ENCODE measurements around the gene COL4A5.
"Not testable (repeated sequence)": the region's sequence is repeated elsewhere in the genome, so short reads cannot be mapped to it uniquely, and the experiment has no call there.

COL4A5 gene

DNA sequence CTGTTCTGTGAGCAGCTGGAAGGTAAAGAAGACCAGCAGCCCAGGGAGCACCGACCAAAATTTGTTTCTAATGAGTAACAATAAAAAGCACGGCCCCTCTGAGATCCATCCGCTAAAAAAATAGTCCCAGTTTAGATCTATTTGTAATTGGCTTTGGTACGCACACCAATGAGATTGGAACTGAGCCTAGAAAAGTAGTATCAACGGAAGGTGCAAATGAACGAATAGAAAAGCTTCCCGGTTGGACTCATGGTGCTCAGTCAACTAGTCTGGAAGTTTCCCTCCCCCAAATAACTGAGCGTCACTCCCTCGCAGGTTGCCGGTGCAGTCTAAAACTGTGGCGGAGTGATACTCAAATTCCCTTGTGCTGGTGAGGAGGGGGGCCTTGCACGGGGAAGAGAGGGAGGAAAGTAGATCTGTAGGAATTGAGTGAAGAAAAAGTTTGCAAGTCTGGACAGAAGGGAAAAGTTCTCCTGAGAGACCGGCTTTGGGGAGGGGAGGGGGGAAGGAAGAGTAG lies at the start of gene COL4A5:
Gene COL4A5, plus strand, starts transcription at position 413 of the 517 bp plus-strand sequence. CDS start 288 bp downstream, outside the sequence.
- DNase-seq (ENCODE audit: low read depth in 2 of 2): peak; percentile 68 to 71

DNA sequence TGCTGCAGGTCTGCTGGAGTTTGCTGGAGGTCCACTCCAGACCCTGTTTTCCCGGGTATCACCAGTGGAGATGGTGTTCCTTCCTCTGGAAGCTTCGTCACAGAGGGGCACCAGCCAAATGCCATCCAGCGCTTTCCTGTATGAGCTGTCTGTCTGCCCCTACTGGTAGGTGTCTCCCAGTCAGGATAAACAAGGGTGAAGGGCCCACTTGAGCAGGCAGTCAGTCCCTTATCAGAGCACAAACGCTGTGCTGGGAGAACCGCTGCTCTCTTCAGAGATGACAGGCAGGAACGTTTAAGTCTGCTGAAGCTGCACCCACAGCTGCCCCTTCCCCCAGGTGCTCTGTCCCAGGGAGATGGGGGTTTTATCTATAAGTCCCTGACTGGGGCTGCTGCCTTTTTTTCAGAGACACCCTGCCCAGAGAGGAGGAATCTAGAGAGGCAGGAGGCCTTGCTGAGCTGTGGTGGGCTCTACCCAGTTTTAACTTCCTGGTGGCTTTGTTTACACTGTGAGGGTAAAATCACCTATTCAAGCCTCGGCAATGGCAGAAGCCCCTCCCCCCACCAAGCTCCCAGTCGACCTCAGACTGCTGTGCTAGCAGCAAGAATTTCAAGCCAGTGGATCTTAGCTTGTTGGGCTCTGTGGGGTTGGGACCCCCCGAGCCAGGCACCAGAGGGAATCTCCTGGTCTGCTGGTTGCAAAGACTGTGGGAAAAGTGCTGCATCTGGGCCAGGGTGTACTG lies 48.5 kb upstream of the COL4A5 start:
- DNase-seq (ENCODE audit: low read depth in 2 of 2): not testable (repeated sequence)

DNA sequence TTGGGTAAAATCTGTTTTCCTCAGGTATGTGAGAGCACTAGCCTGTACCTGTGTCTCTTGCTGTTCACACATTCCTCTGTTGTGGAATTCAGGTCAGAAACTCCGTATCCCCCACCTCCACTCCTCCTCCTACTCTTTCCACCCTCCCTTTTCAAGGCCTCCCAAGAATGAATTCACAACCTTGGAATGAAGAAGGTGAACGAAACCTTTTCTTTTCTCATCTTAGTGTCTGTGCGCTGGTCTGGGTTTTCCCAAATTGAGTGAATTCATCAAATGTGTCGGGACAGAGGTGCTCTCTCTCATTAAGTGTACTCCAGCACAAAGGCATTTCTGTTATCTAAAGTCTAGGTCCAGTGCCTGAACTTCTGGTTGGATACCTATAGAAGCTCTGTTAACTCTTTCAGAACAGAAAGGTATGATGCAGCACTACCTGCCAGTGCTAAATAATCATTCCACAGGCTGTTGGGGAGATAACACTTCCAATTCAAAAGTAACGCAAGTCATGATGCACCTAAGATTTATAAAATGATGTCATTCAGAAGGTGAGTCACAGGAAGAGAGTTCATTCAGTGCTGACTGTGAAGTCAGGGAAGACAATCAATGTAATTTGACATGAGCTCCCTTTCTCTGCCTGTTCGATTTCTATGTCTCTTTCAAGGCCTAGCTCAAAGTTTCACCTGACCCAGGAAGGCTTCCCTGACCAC lies 43.3 kb upstream of the COL4A5 start:
- DNase-seq (ENCODE audit: low read depth in 2 of 2): no peak

DNA sequence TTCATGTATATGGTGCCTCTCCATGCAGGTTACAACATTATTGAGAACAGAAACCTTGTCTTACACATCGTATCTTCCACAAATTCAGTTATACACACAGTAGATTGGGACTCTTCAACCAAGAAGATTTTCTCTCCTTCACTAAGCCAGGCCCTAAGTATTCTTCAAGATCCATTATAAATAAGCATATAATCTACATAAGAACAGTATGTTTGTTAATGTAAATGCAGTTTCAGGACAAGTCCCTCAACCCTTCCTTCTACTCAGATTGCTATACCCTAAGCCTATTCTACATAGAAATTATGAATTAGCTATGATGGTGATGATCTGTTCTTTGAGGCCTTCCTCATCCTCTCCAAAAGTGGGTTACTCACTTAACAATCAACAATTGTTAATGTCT lies 42.7 kb upstream of the COL4A5 start:
- no peak for DNase-seq (ENCODE audit: low read depth in 2 of 2)

DNA sequence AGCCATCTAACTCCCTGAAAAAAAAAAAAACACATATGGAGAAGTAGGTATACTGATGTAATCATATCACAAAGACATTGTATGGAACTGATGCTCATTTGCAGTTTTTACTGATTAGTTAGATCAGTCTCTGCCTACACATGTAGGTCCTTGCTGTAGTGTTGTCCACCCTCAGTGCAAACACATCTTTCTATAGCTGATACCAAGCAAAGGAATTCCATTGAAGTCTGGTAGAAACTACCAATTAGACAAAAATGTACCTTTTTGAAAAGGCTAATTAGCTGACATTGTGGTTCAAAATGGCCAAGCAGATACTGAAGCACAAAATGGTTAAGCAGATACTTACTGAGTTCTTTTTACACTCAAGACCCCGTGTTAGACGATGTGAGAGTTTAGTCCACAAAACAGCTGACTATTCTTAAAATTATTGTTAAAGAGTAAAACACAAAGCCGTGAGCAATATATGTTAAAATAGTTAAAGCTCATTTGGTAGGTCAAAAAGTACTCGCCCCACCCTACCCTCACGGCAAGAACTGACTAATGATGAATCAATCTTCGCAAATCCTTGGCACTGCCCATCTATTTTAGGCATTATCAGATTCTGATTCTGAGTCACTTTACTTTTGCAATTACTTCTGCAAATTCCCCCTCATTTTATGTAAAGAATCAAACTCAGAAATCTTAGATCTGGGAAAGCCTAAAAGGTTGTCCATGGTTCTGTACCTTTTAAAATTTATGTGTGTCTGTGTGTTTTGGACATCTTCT lies 41.8 kb upstream of the COL4A5 start:
- DNase-seq (ENCODE audit: low read depth in 2 of 2): no peak

DNA sequence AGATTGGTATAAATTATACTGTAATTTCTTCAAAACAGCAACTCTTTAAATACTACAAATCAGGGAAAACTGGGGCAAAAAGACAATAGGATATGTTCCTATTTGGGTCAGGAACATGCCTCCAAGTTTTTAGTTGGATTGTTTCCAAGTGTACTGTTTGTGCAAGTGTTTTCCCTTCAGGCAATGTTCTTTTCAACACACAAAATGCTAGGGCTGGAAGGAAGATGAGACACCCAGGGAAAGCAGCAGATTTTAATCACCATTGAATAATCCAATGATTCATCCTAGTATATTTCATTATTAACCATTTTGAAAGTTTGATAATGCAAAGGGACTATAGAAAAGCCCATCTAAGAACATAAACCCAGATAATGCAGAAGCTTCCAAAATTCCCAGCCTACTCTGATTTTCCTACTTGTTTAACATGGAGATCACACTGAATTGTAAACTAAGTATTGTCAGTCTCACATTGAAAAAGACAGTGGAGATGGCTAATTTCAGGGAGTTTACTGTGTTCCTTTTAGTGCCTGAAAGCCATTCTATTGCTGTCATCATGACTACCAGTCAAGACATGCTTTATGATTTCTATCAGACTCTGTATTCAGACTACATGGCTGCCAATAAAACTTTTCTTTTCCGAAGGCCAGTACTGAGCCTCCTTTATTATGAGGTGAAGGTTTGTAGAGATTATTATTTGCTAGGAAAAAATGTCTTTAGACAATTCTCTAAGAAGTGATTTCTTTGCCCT lies 40.0 kb upstream of the COL4A5 start:
- no peak for DNase-seq (ENCODE audit: low read depth in 2 of 2)

DNA sequence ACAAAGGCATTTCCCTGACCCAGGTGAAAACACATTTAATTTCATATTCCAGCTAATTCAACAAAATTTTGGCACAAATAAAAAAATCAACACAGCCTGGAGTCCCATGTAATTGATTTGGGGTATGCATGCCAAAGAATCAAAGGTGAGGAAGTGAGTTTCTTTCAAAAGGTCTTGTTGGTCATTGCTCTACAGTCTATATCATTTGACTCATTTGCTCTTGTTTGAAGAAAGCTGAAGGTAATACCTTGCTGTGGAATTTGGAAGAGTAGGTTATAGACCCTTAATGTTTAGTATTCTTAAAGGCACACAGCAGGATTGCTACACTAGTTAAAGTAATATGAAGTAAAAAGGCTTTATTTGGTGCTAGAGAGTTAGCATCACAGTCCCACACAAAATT lies 26.9 kb upstream of the COL4A5 start:
- no peak for DNase-seq (ENCODE audit: low read depth in 2 of 2)

DNA sequence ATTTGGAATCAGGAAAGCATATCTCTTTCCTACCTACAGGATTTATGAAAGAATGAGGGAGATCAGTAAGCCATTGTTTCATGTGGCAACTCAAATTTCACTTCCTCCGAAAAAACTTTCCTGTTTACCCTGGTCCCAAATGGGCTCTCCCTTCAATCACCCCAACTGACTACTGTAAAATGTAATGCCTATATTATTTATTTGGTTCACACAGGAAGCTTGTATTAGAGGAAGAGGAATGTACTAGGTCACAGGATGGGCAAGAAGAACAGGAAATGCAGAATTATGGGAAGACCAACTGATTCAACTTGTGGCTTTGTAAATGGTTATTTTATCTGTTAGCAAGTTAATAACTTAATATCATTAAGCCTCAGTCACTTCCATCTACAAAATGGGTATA lies 24.5 kb upstream of the COL4A5 start:
- DNase-seq (ENCODE audit: low read depth in 2 of 2): no peak

DNA sequence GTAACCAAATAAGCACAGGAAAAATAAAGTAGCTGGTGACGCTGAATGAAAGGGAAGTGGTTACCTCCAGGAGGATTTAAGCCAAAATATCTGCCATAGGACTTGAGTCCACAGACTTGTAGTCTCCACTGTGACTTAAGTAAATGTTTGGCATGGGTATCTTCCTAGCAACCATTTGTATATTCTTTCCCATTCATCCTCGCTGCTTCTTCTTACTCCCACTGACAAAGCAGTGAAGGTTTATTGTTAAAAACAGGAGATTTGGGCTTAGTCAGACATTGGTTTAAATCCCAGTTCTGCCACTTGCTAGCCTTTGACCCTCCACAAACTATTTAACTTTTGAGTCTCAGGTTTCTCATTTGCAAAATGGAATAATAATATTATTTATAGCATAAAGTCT lies 23.7 kb upstream of the COL4A5 start:
- DNase-seq (ENCODE audit: low read depth in 2 of 2): no peak

DNA sequence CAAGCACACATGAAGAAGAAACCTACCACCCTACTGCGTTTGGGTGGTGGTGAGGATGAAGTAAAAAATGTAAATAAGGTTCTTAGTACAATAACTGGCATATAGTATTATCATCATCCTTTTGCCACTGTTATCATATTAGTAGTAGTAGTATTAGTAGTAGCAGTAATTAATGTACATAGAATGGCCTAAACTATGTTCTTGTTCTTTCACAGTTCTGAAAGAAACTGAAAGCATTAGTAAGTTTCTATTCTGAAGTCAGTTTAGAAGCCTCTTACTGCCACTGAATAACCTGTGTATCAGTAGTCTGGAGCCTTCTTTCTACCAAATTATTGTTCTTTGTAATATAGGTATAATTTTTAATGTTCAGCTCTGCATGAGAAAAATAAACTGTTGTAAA lies 22.4 kb upstream of the COL4A5 start:
- no peak for DNase-seq (ENCODE audit: low read depth in 2 of 2)

DNA sequence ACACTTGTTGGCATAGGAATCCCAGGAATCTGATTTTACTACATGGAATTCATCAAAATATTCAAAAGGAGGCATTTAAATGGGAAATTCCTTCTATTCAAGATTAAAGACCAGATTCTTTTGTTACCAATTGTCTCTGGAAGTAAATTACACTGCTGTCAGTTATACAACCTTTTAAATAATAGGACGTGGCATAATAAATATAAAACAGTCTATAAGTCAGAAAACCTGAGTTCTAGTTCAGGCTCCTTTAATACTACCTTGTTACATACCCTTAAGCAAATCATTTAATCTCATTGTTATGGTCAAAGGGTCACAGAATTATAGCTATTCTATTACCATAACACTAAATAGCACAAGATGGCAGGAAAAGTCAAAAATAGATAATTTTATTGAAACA lies 20.2 kb upstream of the COL4A5 start:
- no peak for DNase-seq (ENCODE audit: low read depth in 2 of 2)

DNA sequence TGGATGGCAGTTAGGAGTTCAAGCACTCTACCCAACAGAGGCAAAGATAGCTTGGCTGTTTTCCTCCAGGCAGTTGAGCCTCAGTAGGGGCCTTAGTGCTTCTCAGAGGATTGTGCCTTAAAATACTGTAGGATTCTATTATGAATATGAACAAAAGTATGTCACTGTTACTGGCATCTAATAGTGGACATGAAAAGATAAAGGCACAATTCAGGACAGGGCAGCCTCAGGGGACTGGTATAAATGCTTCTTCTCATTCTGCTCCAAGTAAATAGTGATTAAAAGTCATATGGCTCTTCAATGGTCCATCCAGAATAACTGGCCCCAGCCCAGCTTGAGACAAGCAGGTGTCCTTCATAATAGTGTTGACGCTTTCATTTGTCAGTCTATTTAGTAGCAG lies 19.2 kb upstream of the COL4A5 start:
- DNase-seq (ENCODE audit: low read depth in 2 of 2): no peak

DNA sequence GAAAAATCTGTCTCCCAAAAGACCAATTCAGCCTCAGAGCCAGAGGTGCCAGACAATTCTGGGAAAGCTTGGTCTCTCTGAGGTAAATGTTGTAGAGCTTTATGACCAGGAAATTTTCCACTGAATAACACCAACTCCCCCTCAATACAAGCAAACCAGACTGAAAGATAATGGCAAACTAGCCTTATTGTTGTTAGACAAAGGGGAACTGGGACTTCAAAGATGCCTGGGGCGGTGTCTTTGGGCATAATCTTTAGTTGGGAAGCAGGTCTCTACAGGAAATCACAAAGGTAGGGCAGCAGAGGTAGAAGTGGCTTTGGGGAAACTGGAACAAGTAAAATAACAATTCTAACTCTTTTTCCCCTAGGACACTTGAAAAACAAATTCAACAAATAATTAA lies 13.4 kb upstream of the COL4A5 start:
- no peak for DNase-seq (ENCODE audit: low read depth in 2 of 2)

DNA sequence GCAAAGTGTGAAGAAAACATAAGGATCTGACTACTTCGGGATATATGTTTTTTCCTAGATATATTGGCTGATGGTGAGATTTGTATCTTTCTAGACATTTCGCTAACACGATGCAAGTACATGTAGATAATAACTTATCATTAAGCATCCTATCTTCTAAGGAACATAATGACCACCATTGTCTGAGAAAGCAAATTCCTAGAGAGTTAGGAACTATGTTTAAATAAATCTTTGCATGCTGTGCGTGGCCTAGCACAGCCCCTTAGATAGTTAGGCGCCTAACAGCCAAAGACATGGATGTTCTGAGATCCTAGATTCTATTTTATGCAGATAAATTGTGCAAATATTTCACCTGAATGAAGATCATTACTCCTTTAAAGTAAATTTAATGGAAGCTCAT lies 4.4 kb upstream of the COL4A5 start:
- DNase-seq (ENCODE audit: low read depth in 2 of 2): no peak

DNA sequence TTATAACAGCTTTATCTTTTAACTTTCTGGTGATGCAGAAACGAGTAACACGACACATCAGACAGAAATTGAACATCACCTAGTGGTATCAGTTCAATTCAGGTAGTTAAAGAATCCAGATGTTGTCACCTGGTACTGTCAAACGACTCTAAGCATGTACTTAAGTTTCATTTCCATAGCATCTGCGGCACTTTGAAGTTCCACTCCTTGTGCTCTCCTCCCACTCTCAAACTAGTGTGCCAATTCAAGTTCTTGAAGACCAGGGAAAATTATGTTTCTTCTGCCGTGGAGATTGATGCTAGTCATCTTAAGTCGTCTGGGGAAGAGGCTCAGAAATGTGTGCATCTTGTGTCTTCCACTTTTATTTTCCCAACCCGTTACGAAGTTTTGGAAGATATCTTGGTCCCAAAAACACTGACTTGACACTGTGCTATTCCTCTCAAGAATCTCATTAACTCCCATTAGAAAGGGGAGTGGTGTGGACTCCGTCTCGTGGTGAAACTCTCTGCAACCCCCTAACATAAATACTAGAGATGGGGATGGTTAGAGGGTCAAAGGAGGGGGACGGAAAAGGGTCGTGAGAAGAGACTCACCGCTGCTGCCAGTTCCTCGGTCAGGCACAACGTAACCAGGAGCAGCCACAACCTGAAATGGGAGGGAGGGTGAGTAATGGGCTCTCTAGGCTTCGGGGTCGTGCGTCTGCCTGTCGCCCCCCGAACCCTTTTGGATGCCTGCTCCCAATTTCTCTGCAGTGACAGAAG lies 2.1 kb upstream of the COL4A5 start:
- no peak for DNase-seq (ENCODE audit: low read depth in 2 of 2)

DNA sequence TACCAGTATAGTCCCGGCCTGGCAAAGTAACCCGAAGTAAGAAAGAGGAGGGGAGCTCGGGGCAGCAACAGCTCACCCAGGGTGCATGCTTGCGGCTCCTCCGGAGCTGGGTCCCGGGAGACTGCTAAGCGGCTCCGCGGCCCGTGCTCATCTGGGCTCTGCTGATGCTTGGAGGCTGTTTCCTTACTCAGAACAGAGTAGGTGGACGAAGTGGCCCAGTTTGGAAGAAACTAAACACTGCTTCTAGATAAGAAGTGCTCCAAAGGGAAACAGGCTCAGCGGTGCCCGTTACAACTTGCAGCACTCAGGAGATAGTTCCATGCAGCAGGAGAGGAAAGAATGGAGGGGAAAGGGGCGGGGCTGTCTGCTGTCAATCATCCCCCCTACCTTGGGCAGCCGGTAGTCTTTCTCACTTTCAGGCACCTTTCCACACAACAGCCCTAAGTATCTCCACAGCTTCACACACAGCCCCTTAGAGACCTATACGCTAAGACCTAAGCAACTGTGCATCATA lies 1.5 kb upstream of the COL4A5 start, which contains the start of gene COL4A6:
Gene COL4A6, minus strand, starts transcription at position 313 of the 514 bp plus-strand sequence. Its CDS starts 226 bp downstream, at position 87.
- DNase-seq (ENCODE audit: low read depth in 2 of 2): no peak

DNA sequence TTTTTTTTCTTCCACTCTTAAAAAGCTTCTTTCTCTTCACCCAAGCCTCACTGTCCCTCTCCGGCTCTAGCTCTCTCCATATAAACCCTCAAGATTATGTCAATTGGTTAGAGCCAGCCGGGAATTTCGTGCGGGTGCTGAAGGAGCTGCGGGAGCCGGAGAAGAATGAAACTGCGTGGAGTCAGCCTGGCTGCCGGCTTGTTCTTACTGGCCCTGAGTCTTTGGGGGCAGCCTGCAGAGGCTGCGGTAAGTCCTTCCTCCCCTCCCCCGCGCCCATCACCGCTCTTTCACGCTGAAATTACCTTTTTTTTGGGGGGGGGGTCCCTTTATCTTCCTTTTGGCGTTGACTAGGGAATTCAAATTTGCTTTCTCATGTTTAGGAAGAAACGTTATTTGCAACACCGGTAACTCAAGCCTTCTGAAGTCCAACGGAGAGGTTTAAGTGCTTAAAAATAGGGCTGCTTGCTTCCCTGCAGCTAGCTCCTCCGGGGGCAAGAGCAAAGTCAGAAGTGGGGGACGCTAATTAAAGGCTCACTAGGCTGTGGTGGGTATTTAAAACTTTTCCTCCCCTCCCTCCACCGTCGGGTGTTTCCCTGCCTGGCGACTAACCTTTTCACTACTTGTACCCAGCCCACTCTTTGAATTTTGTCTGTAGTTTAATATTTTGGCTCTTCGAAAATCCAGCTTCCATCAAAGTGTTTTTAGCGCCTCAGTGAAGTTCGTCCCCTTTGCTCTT lies 491 bp downstream of the COL4A5 start:
- DNase-seq (ENCODE audit: low read depth in 2 of 2): peak in 1 of 2 experiments; percentile 1

DNA sequence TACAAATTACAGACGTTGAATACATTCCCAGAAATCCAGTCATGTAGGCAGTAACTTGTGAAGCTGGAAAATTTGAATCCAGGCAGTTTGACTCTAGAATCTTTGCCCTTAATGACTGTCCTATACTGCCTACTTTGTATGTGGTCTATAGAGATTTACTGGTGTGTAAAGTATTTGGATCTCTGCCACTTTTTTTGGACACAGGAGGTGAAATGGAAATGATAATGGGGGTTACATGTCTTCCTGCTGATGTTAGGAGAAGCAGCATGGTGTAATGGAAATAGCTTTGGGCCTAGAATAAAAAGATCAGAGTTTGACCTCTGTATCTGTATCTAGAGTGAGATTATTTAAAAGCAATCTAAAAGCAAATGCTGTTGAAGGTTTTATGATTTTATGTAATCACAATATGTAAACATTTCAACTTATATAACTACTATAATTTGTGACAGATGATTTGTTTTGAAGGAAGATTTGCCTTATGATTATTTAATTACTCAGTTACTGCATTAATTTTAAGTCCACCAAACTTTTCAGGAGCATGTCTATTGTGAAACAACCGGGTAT lies 3.3 kb downstream of the COL4A5 start:
- no peak for DNase-seq (ENCODE audit: low read depth in 2 of 2)

DNA sequence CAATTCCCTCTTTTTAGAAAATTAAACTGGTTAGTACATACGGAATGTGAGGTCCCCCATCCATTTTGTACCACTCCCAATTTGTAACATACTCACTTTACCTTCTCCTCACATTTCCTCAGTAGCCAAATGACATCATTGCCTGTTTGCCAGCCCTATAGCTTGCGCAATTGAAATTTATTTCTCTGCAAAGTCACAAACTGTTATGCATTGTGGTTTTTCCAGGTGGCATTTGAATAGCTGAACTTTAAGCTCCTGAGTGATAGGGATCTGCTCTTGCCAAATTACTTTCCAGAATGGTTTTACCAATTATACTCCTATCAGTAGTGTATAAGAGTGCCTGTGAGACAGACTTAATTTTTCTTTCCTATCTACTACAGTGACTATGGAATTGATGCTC lies 7.7 kb downstream of the COL4A5 start:
- DNase-seq (ENCODE audit: low read depth in 2 of 2): no peak

DNA sequence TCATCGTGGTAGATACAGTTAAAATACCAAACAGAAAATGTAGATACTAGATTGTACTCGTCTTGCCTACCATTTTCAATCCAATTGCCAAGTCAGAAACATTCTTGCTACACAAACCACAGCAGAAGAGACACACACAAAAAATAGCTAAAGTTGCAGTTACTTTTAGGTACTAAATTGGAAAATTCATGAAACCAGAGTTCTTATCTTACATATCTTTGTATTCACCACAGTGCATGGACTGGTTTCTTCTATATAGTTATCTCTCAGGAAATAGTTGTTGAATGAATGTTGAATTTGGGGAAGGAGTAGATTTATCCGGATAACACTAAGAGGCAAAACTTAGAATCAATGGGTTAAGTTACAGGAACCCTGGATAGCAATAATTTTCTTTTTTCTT lies 14.2 kb downstream of the COL4A5 start:
- no peak for DNase-seq (ENCODE audit: low read depth in 2 of 2)
